Uterus (tissue), 2 donors: ENCODE measurements around the gene GALNT2.

Experiments
- POLR2A ChIP-seq, 2 donors: fragments of 450-650 bp; IDR thresholded peaks; one replicate each; pipeline ENCODE4 v1.6.1; 2016; ENCODE audit warnings: antibody characterized with exemption in 2 of 2, mild to moderate bottlenecking in 1 of 2, moderate library complexity in 1 of 2
- TF ChIP-seq, protein P1 (sequence below), 4 experiments: fragments of 200-600 bp in 2 of 4; fragments of 450-650 bp in 2 of 4; sonication (generic) in 2 of 4; IDR thresholded peaks; one replicate each; pipeline ENCODE4 v1.5.1; 2016 to 2019; ENCODE audit warnings: antibody characterized with exemption in 4 of 4, mild to moderate bottlenecking in 2 of 4, moderate library complexity in 1 of 4

DNA sequence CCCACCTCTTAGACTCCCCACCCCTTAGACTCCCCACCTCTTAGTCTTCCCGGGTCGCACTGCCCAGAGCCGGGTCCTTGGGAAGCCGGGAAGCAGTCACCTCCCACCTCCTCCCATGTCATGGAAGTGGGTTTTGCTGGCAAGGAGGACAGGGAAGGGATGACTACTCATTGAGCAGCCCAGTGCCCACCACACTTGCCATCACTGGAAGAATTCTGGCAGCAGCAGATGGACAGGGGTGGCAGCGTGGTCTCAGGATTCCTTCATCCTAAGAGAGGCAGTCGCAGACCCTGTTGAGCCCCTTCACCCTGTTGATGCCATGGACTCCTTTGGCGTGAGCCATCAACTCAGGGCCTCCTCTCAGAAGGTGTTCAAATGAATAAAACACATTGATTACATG lies 218.3 kb downstream of the GALNT2 start:
- TF ChIP-seq POLR2A (IDR thresholded peaks at IDR 0.05), result no peak
- TF ChIP-seq, protein P1, sequence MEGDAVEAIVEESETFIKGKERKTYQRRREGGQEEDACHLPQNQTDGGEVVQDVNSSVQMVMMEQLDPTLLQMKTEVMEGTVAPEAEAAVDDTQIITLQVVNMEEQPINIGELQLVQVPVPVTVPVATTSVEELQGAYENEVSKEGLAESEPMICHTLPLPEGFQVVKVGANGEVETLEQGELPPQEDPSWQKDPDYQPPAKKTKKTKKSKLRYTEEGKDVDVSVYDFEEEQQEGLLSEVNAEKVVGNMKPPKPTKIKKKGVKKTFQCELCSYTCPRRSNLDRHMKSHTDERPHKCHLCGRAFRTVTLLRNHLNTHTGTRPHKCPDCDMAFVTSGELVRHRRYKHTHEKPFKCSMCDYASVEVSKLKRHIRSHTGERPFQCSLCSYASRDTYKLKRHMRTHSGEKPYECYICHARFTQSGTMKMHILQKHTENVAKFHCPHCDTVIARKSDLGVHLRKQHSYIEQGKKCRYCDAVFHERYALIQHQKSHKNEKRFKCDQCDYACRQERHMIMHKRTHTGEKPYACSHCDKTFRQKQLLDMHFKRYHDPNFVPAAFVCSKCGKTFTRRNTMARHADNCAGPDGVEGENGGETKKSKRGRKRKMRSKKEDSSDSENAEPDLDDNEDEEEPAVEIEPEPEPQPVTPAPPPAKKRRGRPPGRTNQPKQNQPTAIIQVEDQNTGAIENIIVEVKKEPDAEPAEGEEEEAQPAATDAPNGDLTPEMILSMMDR (IDR thresholded peaks at IDR 0.05), result no peak
